ENCODE results near the gene SLC16A5. TPM values are rescaled to one million over a fixed set of nuclear protein-coding genes. Genes with fewer than 3 reads are reported as not detected.

SLC16A5 gene
- total RNA-seq, 1 donor from 2014 or later: 1.2 TPM

- no peak for DNase-seq (ENCODE audit: low spot score in 2 of 2)
- no peak for FAIRE-seq
These were observed 5.1 kb upstream of the SLC16A5 start for GRCh38 chr17:75082683-75083082.

- no peak for FAIRE-seq
- no peak for DNase-seq (ENCODE audit: low spot score in 2 of 2)
These were observed 3.6 kb upstream of the SLC16A5 start for GRCh38 chr17:75084039-75084660.

DNA sequence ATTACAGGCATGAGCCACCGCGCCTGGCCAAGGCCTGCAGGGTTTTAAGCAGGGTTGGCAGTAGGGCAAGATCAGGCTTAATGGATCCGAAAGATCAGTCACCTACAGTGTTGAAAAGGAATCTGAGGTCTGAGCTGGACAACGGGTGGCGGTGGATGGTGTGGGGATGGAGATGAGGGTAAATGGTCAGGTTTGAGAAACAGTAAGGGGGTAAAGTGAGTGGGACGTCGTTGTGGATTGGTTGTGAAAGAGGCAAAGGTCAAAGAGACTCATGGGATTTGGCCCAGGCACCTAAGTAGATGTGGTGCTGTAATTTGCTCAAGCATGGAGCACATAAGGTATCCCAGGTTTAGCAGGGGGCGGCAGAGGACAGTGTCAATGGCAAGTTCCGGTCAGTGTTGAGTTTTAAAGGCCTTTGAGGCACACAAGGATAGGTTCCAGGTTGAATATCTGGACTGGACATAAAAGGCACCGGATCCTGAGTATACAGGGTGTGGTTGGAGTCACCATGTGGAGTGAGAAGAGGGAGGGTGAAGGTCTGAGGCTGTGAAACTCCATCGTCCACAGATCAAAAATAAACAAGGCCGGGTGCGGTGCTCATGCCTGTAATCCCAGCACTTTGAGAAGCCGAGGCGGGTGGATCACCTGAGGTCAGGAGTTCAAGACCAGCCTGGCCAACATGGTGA lies 1.1 kb upstream of the SLC16A5 start:
- DNase-seq (ENCODE audit: low spot score in 2 of 2): no peak
- FAIRE-seq: no peak

DNA sequence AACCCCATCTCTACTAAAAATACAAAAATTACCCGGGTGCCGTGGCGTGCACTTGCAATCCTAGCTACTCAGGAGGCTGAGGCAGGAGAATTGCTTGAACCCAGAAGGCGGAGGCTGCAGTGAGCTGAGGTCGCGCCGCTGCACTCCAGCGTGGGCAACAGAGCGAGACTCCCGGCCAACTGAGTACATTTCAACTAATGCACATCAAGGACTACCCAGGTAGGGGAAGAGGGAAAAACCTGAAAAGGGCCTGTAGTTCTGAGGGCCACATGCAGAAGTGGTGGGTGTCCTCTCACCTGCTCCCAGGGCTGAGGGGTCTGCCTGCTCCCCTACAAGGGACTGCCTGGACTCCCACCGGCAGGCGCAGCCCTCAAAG lies 584 bp upstream of the SLC16A5 start:
- DNase-seq (ENCODE audit: low spot score in 2 of 2) (no peak), FAIRE-seq (no peak)

GRCh38 chr17:75088465-75089417 lies 987 bp downstream of the SLC16A5 start:
- DNase-seq (ENCODE audit: low spot score in 2 of 2) (no peak), FAIRE-seq (no peak)

GRCh38 chr17:75090871-75091854 lies 3.4 kb downstream of the SLC16A5 start:
- DNase-seq (ENCODE audit: low spot score in 2 of 2) (no peak), FAIRE-seq (no peak)

DNA sequence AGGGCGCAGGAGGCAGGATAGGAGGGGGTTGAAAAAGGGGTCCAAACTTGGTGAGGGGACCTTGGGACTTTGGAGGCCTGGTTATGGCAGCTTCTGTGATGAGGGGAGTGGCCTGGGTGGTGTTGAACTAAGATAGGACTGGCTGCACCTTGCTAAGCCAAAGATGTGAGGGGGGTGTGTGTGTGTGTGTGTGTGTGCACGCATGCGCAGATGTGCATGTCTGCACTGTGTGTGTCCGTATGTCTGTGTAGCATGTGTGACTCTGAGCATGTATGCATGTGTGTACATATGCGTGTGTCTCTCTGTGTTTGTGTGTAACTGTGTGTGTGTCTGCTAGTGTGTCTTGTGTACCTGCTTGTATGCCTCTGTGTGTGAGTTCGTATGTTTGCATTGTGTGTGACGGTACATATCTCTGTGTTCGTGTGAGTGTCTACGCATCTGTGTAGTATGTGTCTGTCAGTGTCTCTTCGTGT lies 4.1 kb downstream of the SLC16A5 start:
- DNase-seq (ENCODE audit: low spot score in 2 of 2): no peak
- no peak for FAIRE-seq

- FAIRE-seq: no peak
- DNase-seq (ENCODE audit: low spot score in 2 of 2): no peak
These were observed 5.9 kb downstream of the SLC16A5 start for GRCh38 chr17:75093548-75094158.

DNA sequence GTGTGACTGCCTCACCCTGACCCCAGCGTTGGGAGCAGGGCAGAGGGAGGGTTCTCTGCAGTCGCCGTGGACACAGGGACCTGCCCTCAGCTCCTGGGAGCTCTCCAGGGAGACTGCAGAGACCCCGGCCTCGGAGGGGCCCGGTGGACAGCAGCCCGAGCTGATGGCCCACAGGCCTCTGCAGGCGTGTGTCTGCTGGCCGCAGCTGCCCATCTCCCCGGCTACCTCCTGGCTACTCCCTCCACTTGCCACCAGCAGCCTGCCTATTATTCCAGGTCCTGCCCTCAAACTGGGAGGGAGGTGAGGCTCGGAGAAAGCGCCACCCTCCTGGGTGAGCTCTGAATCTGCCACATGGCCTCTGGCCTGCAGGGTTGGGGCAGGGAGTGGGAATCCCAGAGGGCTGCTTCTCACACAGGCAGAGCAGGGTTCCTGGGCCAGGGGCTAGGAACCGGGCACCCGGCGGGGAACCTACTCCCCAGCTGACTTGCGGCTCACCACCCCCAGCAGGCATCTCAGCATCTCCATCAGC lies 7.2 kb downstream of the SLC16A5 start:
- FAIRE-seq (no peak), DNase-seq (ENCODE audit: low spot score in 2 of 2) (no peak)

DNA sequence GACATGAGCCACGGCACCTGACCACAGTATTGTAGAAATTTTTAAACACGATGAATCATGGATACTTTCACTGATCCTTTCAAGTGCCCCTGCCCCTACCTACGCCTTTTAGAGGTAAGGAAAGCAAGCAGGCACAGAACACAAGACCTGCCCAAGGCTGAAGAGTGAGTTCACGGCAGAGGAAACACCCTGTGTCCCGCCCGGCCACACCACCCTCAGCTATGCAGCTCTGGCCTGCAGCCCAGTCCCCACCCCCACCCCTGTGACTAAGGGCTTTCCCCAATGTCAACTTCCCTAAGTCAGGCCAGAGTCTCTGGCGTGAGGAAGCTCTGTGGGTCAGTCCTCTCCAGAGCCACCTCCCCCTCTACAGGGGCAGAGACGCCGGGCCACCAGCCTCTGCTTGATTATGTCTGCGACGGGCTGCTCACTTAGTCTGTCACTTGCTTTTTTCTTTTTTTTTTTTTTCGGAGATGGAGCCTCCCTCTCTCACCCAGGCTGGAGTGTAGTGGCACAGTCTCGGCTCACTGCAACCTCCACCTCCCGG lies 8.4 kb downstream of the SLC16A5 start:
- FAIRE-seq (no peak), DNase-seq (ENCODE audit: low spot score in 2 of 2) (no peak)

- no peak for FAIRE-seq
These were observed 10.1 kb downstream of the SLC16A5 start for GRCh38 chr17:75097865-75098264.

GRCh38 chr17:75098861-75099260 lies 11.1 kb downstream of the SLC16A5 start:
- no peak for DNase-seq (ENCODE audit: low spot score in 2 of 2)
- FAIRE-seq: no peak

More at GRCh38 chr17:75097865-75098264, 10.1 kb downstream of the SLC16A5 start:
- no peak for DNase-seq (ENCODE audit: low spot score in 2 of 2)

DNA sequence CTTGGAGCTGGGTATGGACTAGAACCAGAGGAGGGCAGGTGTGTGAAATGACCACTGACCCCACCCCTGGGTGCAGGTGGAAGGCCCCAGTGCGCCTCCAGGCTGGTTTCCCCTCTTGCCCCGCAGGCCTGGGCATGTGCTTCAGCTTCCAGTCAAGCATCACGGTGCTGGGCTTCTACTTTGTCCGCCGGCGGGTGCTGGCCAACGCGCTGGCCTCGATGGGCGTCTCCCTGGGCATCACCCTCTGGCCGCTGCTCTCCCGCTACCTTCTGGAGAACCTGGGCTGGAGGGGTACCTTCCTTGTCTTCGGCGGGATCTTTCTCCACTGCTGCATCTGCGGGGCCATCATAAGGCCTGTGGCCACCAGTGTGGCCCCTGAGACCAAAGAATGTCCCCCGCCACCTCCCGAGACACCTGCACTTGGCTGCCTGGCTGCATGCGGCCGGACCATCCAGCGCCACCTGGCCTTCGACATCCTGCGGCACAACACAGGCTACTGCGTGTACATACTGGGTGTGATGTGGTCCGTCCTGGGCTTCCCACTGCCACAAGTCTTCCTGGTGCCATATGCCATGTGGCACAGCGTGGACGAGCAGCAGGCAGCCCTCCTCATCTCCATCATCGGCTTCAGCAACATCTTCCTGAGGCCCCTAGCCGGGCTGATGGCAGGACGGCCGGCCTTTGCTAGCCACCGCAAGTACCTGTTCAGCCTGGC lies 12.3 kb downstream of the SLC16A5 start:
- no peak for FAIRE-seq
- no peak for DNase-seq (ENCODE audit: low spot score in 2 of 2)

- FAIRE-seq (no peak), DNase-seq (ENCODE audit: low spot score in 2 of 2) (no peak)
These were observed 14.6 kb downstream of the SLC16A5 start for GRCh38 chr17:75102385-75102821.

DNA sequence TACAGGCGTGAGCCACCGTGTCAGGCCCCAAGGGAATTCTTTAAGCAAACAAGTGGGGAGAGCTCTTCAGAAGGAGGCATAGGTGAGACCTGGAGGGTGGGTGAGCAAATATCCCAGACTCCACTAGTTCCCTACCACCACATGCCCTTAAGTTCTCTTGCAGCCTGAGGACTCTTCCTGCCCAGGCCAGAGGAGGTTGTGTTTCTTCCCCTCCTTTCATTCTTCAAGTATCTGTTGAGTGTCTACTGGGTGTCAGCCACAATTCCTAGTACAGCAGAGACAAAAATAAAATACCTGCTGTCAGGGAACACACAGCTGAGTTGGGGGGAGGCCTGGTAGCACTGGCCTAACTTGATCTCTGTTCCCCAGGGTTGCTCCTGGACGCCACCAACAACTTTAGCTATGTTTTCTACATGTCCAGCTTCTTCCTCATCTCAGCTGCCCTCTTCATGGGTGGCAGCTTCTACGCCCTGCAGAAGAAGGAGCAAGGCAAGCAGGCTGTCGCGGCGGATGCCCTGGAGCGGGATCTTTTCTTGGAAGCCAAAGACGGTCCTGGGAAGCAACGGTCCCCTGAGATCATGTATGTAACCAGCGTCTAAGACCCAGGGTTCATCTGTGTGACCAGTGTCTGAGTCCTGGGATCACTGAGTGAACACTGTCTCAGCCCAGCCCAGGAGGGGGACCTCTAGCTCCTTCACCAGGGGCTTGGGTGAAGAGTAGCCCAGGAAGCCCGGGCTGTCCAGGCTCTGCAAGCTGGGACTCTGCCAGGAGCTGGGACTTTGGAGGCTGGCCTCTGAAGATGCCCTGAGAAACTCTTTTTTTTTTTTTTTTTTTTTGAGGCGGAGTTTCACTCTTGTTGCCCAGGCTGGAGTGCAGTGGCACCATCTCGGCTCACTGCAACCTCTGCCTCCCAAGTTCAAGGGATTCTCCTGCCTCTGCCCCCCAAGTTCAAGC lies 16.1 kb downstream of the SLC16A5 start:
- no peak for FAIRE-seq
- no peak for DNase-seq (ENCODE audit: low spot score in 2 of 2)

DNA sequence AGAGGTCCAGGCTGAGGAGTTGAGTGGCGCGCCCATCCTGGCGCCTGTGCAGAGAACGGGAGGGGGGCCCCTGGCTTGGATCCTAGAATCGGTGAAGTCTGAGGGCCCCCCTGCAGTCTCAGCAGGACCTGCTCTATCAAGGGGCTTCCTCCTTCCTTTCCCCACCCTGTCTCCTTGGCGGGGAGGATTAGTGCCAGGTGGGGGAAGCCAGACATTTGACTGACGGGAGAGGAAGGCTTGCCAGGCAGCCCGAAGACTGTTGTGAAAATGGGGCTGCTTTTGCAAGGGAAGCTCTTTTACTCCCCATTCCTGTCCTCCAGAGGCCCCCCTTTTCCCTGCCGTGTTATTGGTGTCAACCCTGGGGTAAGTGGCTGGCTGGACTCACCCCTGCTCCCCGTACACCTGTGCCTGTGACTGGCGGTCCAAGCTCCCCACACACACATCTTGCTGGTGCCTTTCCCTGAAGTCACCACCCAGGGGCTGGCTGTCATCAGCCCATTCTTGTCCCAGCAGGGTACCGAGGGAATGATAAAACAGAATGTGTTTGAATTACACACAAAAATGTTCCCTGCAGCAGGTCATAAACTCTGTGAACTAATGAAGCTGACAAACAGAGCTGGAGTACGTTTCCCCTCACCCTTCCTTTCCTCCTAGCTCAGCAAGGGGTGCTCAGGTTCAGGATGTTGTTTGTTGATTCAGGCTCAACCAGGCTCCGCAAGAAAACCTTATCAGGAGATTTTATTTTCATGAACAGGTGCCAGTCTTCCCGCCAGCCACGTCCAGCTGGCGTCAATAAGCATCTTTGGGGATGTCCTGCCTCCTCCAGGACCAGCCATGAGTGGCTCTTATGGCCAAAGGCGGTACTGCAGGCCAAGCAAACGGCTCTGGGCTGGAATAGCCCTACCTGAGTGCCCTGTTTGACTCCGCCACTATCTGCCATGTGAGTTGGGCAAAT lies 17.6 kb downstream of the SLC16A5 start:
- FAIRE-seq (no peak), DNase-seq (ENCODE audit: low spot score in 2 of 2) (peak in 1 of 2 donors; percentile 69)

Data from frontal cortex (tissue), 4 donors.